WI38 (cell line): Measurements from ENCODE around the gene ELOVL2.

Source experiments
- H3K4me3 ChIP-seq: 2 replicates; pipeline ENCODE4 v1.5.1; 2011; ENCODE audit warnings: low read depth, mild to moderate bottlenecking, control low read depth, low read length
- TF ChIP-seq, protein P1 (sequence below): IDR thresholded peaks from 2 replicates; pipeline ENCODE4 v1.5.1; 2012; ENCODE audit warnings: low read depth, mild to moderate bottlenecking, control low read depth, low read length

Gene ELOVL2

GRCh38 chr6:10951675-10952282 lies 92.3 kb downstream of the ELOVL2 start:
- TF ChIP-seq, protein P1, sequence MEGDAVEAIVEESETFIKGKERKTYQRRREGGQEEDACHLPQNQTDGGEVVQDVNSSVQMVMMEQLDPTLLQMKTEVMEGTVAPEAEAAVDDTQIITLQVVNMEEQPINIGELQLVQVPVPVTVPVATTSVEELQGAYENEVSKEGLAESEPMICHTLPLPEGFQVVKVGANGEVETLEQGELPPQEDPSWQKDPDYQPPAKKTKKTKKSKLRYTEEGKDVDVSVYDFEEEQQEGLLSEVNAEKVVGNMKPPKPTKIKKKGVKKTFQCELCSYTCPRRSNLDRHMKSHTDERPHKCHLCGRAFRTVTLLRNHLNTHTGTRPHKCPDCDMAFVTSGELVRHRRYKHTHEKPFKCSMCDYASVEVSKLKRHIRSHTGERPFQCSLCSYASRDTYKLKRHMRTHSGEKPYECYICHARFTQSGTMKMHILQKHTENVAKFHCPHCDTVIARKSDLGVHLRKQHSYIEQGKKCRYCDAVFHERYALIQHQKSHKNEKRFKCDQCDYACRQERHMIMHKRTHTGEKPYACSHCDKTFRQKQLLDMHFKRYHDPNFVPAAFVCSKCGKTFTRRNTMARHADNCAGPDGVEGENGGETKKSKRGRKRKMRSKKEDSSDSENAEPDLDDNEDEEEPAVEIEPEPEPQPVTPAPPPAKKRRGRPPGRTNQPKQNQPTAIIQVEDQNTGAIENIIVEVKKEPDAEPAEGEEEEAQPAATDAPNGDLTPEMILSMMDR = peak; percentile 26; the same call in 1 of the 2 replicates

DNA sequence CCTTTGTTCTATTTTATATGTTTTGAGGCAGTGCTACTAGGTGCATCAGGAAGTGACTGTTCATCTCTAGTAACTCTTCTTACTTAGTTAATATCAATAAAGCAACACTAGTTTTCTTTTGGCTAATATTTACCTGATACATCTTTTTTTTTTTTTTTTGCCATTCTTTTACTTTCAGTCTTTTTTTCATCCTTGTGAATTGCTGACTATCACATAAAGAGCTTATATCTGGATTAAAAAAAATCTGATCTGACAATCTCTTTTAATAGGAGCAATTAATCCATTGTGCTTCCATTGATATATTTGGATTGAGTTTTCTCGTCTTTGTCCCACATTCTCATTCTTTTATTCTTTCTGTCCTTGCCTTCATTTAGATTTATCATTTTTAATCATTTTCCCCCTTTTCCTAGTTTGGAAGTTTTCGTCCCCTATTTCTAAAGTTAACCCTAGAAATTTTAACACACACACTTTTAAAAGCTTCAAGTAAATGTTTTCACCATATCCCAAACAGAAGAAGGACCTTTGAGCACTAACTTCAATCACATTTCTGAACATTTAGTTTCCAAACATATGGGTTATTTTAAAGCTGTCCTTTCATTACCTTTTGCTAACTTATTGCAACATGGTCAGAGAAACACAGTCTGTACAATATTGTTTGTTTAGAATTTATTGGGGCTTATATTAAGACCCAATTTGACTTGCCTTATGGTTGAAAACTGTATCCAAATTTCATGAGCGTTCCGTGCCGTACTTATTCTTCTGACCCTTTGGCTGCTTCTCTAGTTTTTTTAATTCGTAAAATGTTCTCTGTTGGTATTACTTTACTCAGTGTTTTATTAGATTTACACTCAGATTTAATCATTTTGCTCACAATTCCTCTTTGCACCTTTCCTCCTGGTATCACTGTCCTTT lies 94.3 kb downstream of the ELOVL2 start:
- TF ChIP-seq, protein P1 = no peak
- no peak overlapping the region for H3K4me3 ChIP-seq

More at GRCh38 chr6:10951675-10952282, 92.3 kb downstream of the ELOVL2 start:
- H3K4me3 ChIP-seq = no peak overlapping the region

DNA sequence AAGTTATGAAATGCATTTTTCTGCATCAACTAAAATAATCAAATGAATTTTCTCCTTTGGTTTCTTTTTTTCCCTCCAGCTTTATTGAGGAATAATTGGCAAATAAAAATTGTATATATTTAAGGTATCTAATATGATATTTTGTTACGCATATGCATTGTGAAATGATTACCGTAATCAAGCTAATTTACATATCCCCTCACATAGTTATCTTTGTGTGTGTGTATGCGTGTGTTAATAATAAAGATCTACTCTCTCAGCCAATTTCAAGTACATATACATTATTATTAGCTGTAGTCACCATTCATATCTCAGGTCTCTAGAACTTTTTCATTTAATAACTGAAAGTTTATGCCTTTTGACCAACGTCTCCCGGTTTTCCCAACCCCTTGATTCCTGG lies 96.1 kb downstream of the ELOVL2 start:
- no peak overlapping the region for H3K4me3 ChIP-seq
- TF ChIP-seq, protein P1 = no peak

DNA sequence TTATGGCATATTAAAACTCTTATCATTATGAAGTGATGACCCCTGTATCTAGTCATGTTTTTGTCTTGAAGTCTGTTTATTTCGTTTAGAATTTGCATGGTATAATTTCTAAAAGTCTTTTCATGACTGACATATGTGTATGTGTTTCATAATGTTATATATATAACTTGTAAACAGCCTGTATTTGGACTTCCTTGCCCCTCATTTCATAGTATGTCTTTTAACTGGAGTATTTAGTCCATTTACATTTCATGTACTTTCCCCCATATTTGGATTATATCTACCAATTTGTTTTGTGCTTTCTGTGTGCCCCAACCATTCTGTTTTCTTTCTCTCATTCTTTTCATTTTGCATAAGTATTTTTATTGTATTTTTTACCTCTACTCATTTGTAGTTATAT lies 98.3 kb downstream of the ELOVL2 start:
- TF ChIP-seq, protein P1 = no peak
- H3K4me3 ChIP-seq = no peak overlapping the region

DNA sequence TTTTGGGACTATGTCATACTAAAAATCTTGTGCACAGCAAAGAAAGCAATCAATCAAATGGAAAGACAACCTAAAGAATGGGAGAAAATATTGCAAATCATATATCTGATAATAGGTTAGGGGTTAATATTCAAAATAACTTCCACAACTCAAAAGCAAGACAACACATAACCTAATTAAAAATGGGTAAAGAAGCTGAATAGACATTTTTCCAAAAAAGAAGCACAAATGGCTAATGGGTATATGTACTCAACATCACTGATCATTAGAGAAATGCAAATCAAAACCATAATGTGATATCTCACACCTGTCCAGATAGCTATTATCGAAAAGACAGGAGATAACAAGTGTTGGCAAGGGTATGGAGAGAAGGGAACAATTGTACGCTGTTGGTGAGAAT lies 104.3 kb downstream of the ELOVL2 start:
- TF ChIP-seq, protein P1 = no peak
- H3K4me3 ChIP-seq = no peak overlapping the region

DNA sequence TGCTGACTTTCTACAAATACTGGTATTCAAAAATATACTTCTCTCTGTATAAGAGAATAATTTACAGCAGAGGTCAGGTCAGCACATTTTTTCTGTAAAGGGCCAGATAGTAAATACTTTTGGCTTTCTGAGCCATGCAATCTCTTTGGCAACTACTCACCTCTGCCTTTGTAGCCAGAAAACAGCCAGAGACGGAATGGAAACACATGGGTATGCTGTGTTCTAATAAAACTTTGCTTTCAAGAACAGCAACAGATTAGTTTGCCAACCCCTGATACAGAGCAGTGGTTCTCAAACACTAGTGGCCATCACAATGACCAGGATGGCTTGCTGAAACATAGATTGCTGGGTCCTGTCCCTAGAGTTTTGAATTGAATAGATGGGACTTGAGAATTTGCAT lies 111.0 kb downstream of the ELOVL2 start:
- TF ChIP-seq, protein P1 = no peak
- no peak overlapping the region for H3K4me3 ChIP-seq
